SK-N-SH (cell line): ENCODE results near the gene HYPK. TPM values are rescaled to one million over a fixed set of nuclear protein-coding genes. Genes with fewer than 3 reads are reported as not detected.

Source experiments
- CTCF ChIA-PET: fragments of 300-600, 350-600 bp; formaldehyde crosslinking; extraction: SDS; loops from one replicate; lab custom pipeline; 2021; lab: Yijun Ruan, JAX
- POLR2A ChIA-PET: fragments of 350-600 bp; sonication (Branson Sonifier 250); formaldehyde crosslinking; extraction: SDS; loops from one replicate; lab custom pipeline; 2020; ENCODE audit warnings: antibody characterized with exemption, inconsistent platforms; lab: Yijun Ruan, JAX
- DNase-seq: peaks from one replicate; pipeline ENCODE4 v3.0.0; 2012
- H2AFZ ChIP-seq: fragments of 200-600 bp; sonication (generic); 2 replicates; pipeline ENCODE4 v1.8.1; 2016; ENCODE audit warnings: antibody characterized with exemption, mild to moderate bottlenecking, low read depth
- H3F3A ChIP-seq: fragments of 200-600 bp; sonication (generic); replicated peaks from 2 replicates; pipeline ENCODE3; 2016; ENCODE audit warnings: antibody characterized with exemption, mild to moderate bottlenecking; ENCODE audit not compliant: insufficient read depth
- H3K27ac ChIP-seq, 2 experiments: fragments of 200-500 bp in 1 of 2; fragments of 200-600 bp in 1 of 2; sonication (Bioruptor generic) in 1 of 2; sonication (generic), shearing (Covaris generic) in 1 of 2; 2 replicates each; pipeline versions ENCODE4 v1.5.1 to v1.6.1; 2014 to 2016; ENCODE audit warnings: low read depth in 2 of 2, inconsistent platforms in 1 of 2, low read length in 1 of 2, mild to moderate bottlenecking in 1 of 2, mixed read lengths in 1 of 2
- H3K27me3 ChIP-seq: fragments of 200-600 bp; sonication (generic), shearing (Covaris generic); 2 replicates; pipeline ENCODE4 v1.6.1; 2016; ENCODE audit warnings: mixed run types; ENCODE audit not compliant: insufficient read depth
- H3K36me3 ChIP-seq, 2 experiments: fragments of 200-500 bp in 1 of 2; fragments of 200-600 bp in 1 of 2; sonication (Bioruptor generic) in 1 of 2; sonication (generic) in 1 of 2; replicated peaks in 1 of 2; 2 replicates each; pipeline versions ENCODE3 to v1.5.1; 2014 to 2016; ENCODE audit warnings: low read length in 1 of 2, mild to moderate bottlenecking in 1 of 2; ENCODE audit not compliant: insufficient read depth in 2 of 2, control insufficient read depth in 1 of 2
- H3K4me1 ChIP-seq, 2 experiments: fragments of 200-500 bp in 1 of 2; fragments of 200-600 bp in 1 of 2; sonication (Bioruptor generic) in 1 of 2; sonication (generic), shearing (Covaris generic) in 1 of 2; 2 replicates each; pipeline versions ENCODE4 v1.5.1 to v1.6.1; 2014 to 2016; ENCODE audit warnings: low read depth in 1 of 2, low read length in 1 of 2, mixed run types in 1 of 2; ENCODE audit not compliant: insufficient read depth in 2 of 2, control insufficient read depth in 1 of 2
- H3K4me2 ChIP-seq: fragments of 200-600 bp; sonication (generic), shearing (Covaris generic); 2 replicates; pipeline ENCODE4 v1.6.1; 2017; ENCODE audit warnings: mixed run types
- H3K4me3 ChIP-seq, 2 experiments: fragments of 200-500 bp in 1 of 2; fragments of 200-600 bp in 1 of 2; sonication (Bioruptor generic) in 1 of 2; sonication (generic), shearing (Covaris generic) in 1 of 2; 2 replicates each; pipeline versions ENCODE4 v1.5.1 to v1.8.1; 2014 to 2016; ENCODE audit warnings: low read depth in 2 of 2, inconsistent platforms in 1 of 2, low read length in 1 of 2, mild to moderate bottlenecking in 1 of 2, mixed read lengths in 1 of 2, moderate library complexity in 1 of 2
- H3K79me2 ChIP-seq: fragments of 200-600 bp; sonication (generic); 2 replicates; pipeline ENCODE4 v1.8.1; 2017; ENCODE audit warnings: mild to moderate bottlenecking; ENCODE audit not compliant: insufficient read depth
- H3K9ac ChIP-seq: fragments of 200-600 bp; sonication (generic); 2 replicates; pipeline ENCODE4 v1.6.1; 2017; ENCODE audit warnings: mixed run types
- H3K9me2 ChIP-seq: fragments of 200-600 bp; sonication (generic); 2 replicates; pipeline ENCODE4 v1.6.1; 2017; ENCODE audit warnings: mixed run types
- H3K9me3 ChIP-seq: fragments of 200-600 bp; sonication (generic); 2 replicates; pipeline ENCODE4 v1.6.1; 2017; ENCODE audit warnings: mixed run types, mild to moderate bottlenecking, moderate library complexity
- H4K20me1 ChIP-seq: fragments of 200-600 bp; sonication (generic); 2 replicates; pipeline ENCODE4 v1.6.1; 2017; ENCODE audit warnings: mild to moderate bottlenecking, mixed run types; ENCODE audit not compliant: insufficient read depth
- CTCF ChIP-seq: fragments of 200-600 bp; sonication (generic); IDR thresholded peaks from 2 replicates; pipeline ENCODE4 v1.6.1; 2017; ENCODE audit warnings: antibody characterized with exemption, mild to moderate bottlenecking, moderate library complexity
- ELF1 ChIP-seq: IDR thresholded peaks from 2 replicates; pipeline ENCODE4 v1.4.0; 2012
- FOXJ3 ChIP-seq: sonication (generic); formaldehyde crosslinking; IDR thresholded peaks from 2 replicates; pipeline ENCODE4 v1.5.1; 2020; ENCODE audit warnings: mild to moderate bottlenecking, missing genetic modification reagents
- GABPA ChIP-seq: IDR thresholded peaks from 2 replicates; pipeline ENCODE4 v1.4.0; 2012; ENCODE audit warnings: low read depth, mild to moderate bottlenecking
- GATA2 ChIP-seq: sonication (generic); formaldehyde crosslinking; IDR thresholded peaks from 2 replicates; pipeline ENCODE4 v1.5.0; 2020; ENCODE audit warnings: mild to moderate bottlenecking, missing genetic modification reagents
- JUND ChIP-seq: IDR thresholded peaks from 2 replicates; pipeline ENCODE4 v1.4.0; 2012
- MEF2A ChIP-seq: IDR thresholded peaks from 2 replicates; pipeline ENCODE4 v1.4.0; 2012; ENCODE audit warnings: low read depth, borderline replicate concordance
- MXI1 ChIP-seq: IDR thresholded peaks from 2 replicates; pipeline ENCODE4 v1.6.1; 2012; ENCODE audit warnings: mild to moderate bottlenecking, low read depth, low read length, improper control_type of control experiment
- NFIC ChIP-seq: IDR thresholded peaks from 2 replicates; pipeline ENCODE4 v1.4.0; 2012; ENCODE audit warnings: borderline replicate concordance
- NRF1 ChIP-seq: IDR thresholded peaks from 2 replicates; pipeline ENCODE4 v1.6.1; 2012; ENCODE audit warnings: low read depth, mild to moderate bottlenecking, low read length
- PBX3 ChIP-seq: IDR thresholded peaks from 2 replicates; pipeline ENCODE4; 2012
- POLR2AphosphoS5 ChIP-seq: IDR thresholded peaks from 2 replicates; pipeline ENCODE4 v1.6.1; 2012; ENCODE audit warnings: low read depth, low read length
- RAD21 ChIP-seq: IDR thresholded peaks from 2 replicates; pipeline ENCODE4 v1.6.1; 2012; ENCODE audit warnings: mild to moderate bottlenecking, low read length
- RCOR1 ChIP-seq: fragments of 150-350 bp; IDR thresholded peaks from 2 replicates; pipeline ENCODE4 v1.6.1; 2017; ENCODE audit warnings: antibody characterized with exemption, low read length
- REST ChIP-seq: IDR thresholded peaks from 2 replicates; pipeline ENCODE4 v1.6.1; 2012; ENCODE audit warnings: mild to moderate bottlenecking, low read depth, low read length, moderate library complexity
- SIN3A ChIP-seq: IDR thresholded peaks from 2 replicates; pipeline ENCODE4 v1.6.1; 2012; ENCODE audit warnings: low read depth, mild to moderate bottlenecking, low read length, moderate library complexity, borderline replicate concordance
- TAF1 ChIP-seq: IDR thresholded peaks from 2 replicates; pipeline ENCODE4 v1.6.1; 2012; ENCODE audit warnings: low read depth, mild to moderate bottlenecking, low read length, moderate library complexity, borderline replicate concordance
- TCF12 ChIP-seq: IDR thresholded peaks from 2 replicates; pipeline ENCODE4 v1.4.0; 2012
- TEAD4 ChIP-seq: IDR thresholded peaks from 2 replicates; pipeline ENCODE4 v1.4.0; 2012; ENCODE audit warnings: mild to moderate bottlenecking, borderline replicate concordance; ENCODE audit not compliant: insufficient read depth
- ZBTB33 ChIP-seq: IDR thresholded peaks from 2 replicates; pipeline ENCODE4 v1.4.0; 2012; ENCODE audit warnings: low read depth, borderline replicate concordance
- WGBS: methylation state at CpG from one replicate; pipeline ENCODE4 v1.1.6; 2017; ENCODE audit warnings: low lambda C conversion rate; 5-methylcytosine and 5-hydroxymethylcytosine counted together
- polyA plus RNA-seq, 3 experiments: library from polyadenylated mRNA; depleted of rRNA; stranded (reverse); fragments of >200 nt; gene quantifications; 2 replicates each; pipeline ENCODE4 v1.2.3, GENCODE V29; 2012

The HYPK gene
- polyA plus RNA-seq, 1 of the 3 experiments (the other 2 are of a cell fraction): 11.5 TPM

- Histone ChIP-seq H3K36me3 (peaks cover 0 to 2% of the 10 kb centered on the region in 2 experiments), H3K79me2 (no peaks in the 10 kb centered on the region), H3K27ac (no peak overlapping the region), H3K27me3 (no peaks in the 10 kb centered on the region), H3K4me2 (no peak overlapping the region), H3F3A (peaks cover 25% of the 10 kb centered on the region), H2AFZ (no peak overlapping the region), H3K4me1 (peaks cover 0 to 3% of the 10 kb centered on the region in 2 experiments; a peak in 1 of 4 replicates), H3K9me2 (no peaks in the 10 kb centered on the region), H3K9me3 (no peaks in the 10 kb centered on the region), H4K20me1 (no peaks in the 10 kb centered on the region), H3K9ac (no peak overlapping the region), H3K4me3 (no peak overlapping the region)
- TF ChIP-seq FOXJ3 (CRISPR knock-in tag) (no peak), TAF1 (no peak), GABPA (no peak), TEAD4 (no peak), ELF1 (no peak), CTCF (no peak)
- POLR2A ChIA-PET: no interaction called here
- DNase-seq: no peak
- CTCF ChIA-PET: interaction anchor here (1.0 kb wide), 1 partner anchor 9 kb away, joined by 3 read pairs; no protein-coding TSS in a partner anchor
- 100% methylated on average over 1 of the region's 1 CpG for WGBS
These were observed 21.4 kb upstream of the HYPK start for GRCh38 chr15:43779016-43779415.

GRCh38 chr15:43789409-43789808 lies 11.0 kb upstream of the HYPK start:
- no peaks in the 10 kb centered on the region for H3K9me3 ChIP-seq
- no peak overlapping the region for H3K27ac ChIP-seq
- WGBS: 96% methylated on average over 3 of the region's 3 CpGs
- H2AFZ ChIP-seq: no peak overlapping the region
- no peak overlapping the region for H3K4me3 ChIP-seq
- ChIA-PET CTCF (interaction anchor here (2.0 to 3.0 kb wide), 2 partner anchors 14 to 19 kb away, joined by 5 to 13 read pairs; no protein-coding TSS in a partner anchor), POLR2A (interaction anchor here (1.3 kb wide), 1 partner anchor 13 kb away, joined by 3 read pairs; the partner anchor contains the start of gene ELL3)
- H3K9ac ChIP-seq: no peak overlapping the region
- no peaks in the 10 kb centered on the region for H3K9me2 ChIP-seq
- H3K36me3 ChIP-seq: peaks cover 11% of the 10 kb centered on the region in 2 experiments
- DNase-seq: no peak
- peaks cover 12% of the 10 kb centered on the region for H3F3A ChIP-seq
- H3K4me1 ChIP-seq: peaks cover 12 to 13% of the 10 kb centered on the region in 2 experiments; a peak in 3 of 4 replicates
- H3K79me2 ChIP-seq: peaks cover 23% of the 10 kb centered on the region
- H4K20me1 ChIP-seq: peaks cover 8% of the 10 kb centered on the region; the same call in 1 of the 2 replicates
- no peaks in the 10 kb centered on the region for H3K27me3 ChIP-seq
- H3K4me2 ChIP-seq: no peak overlapping the region
- TF ChIP-seq GABPA (no peak), FOXJ3 (CRISPR knock-in tag) (no peak), JUND (no peak), PBX3 (no peak), POLR2AphosphoS5 (no peak), ZBTB33 (no peak), REST (no peak), RCOR1 (no peak), TCF12 (no peak), NRF1 (no peak), MXI1 (no peak), MEF2A (no peak), NFIC (no peak), SIN3A (no peak), TEAD4 (no peak), GATA2 (CRISPR knock-in tag) (no peak), RAD21 (no peak)
